Activated B cell treated with CpG ODN at 0.5 μM for 24 hours (primary cell): ENCODE results near the gene DACH2. TPM values are rescaled to one million over a fixed set of nuclear protein-coding genes. Genes with fewer than 3 reads are reported as not detected.

Source experiments
- ATAC-seq: fragments of 200-7000 bp; cut with Tn5 transposase; one replicate; pipeline ENCODE4 v1.10.0; 2021; ENCODE audit warnings: low read depth, mild to moderate bottlenecking, moderate library complexity
- CTCF ChIA-PET: fragments of 350-600 bp; sonication (Branson Sonifier 250); formaldehyde crosslinking; loops from one replicate; lab custom pipeline; 2021; ENCODE audit warnings: antibody characterized with exemption; lab: Charles Lee
- POLR2A ChIA-PET: fragments of 350-600 bp; sonication (Branson Sonifier 250); formaldehyde crosslinking; loops from one replicate; lab custom pipeline; 2021; ENCODE audit warnings: antibody characterized with exemption; lab: Charles Lee
- DNase-seq: peaks from one replicate; pipeline ENCODE4 v3.0.0; 2022
- H3K27ac Mint-ChIP-seq: one replicate; pipeline ENCODE4 v1.8.0; 2020; ENCODE audit warnings: mixed read lengths
- H3K27me3 Mint-ChIP-seq: one replicate; pipeline ENCODE4 v1.8.0; 2021; ENCODE audit warnings: mixed read lengths
- H3K36me3 Mint-ChIP-seq: one replicate; pipeline ENCODE4 v1.8.0; 2021; ENCODE audit warnings: low read depth, mixed read lengths
- H3K4me1 Mint-ChIP-seq: one replicate; pipeline ENCODE4 v1.8.0; 2021; ENCODE audit warnings: mixed read lengths
- H3K4me3 Mint-ChIP-seq: one replicate; pipeline ENCODE4 v1.8.0; 2020; ENCODE audit warnings: mild to moderate bottlenecking, mixed read lengths
- H3K9me3 Mint-ChIP-seq: one replicate; pipeline ENCODE4 v1.8.0; 2020; ENCODE audit warnings: mixed read lengths
- intact Hi-C: fragments of 100-400 bp; cut with micrococcal nuclease; formaldehyde crosslinking; loops from one replicate; pipeline ENCODE4 v1.15.1; 2024
- total RNA-seq: library from RNA; stranded (reverse); gene quantifications from 2 replicates; pipeline ENCODE4 v1.2.3, GENCODE V29; 2022
- TF ChIP-seq, protein P1 (sequence below): fragments of 200-600 bp; IDR thresholded peaks from one replicate; pipeline ENCODE4 v1.8.0; 2022; ENCODE audit warnings: antibody characterized with exemption, mild to moderate bottlenecking

Gene DACH2
- total RNA-seq, 1 donor from 2014 or later: not detected

DNA sequence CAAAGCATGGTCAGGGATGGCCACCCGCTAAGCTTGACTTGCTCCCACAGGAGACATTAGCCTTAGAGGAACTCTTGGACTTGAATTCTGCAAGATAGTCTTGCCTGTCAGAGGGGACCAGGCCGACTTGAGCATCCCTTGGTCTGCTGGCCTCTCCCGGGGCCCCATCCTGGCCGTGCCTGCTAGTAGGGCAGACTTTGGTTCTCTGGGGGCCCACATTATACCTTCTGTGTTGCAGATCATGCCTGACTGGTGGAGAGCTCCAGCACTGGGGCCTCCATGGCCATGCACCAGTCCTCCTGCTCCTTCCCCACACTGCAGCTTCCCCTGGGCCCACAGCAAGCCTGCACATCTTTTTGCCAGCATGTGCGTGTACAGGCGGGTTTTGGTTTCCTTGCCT lies 46.5 kb downstream of the DACH2 start:
- TF ChIP-seq, protein P1, sequence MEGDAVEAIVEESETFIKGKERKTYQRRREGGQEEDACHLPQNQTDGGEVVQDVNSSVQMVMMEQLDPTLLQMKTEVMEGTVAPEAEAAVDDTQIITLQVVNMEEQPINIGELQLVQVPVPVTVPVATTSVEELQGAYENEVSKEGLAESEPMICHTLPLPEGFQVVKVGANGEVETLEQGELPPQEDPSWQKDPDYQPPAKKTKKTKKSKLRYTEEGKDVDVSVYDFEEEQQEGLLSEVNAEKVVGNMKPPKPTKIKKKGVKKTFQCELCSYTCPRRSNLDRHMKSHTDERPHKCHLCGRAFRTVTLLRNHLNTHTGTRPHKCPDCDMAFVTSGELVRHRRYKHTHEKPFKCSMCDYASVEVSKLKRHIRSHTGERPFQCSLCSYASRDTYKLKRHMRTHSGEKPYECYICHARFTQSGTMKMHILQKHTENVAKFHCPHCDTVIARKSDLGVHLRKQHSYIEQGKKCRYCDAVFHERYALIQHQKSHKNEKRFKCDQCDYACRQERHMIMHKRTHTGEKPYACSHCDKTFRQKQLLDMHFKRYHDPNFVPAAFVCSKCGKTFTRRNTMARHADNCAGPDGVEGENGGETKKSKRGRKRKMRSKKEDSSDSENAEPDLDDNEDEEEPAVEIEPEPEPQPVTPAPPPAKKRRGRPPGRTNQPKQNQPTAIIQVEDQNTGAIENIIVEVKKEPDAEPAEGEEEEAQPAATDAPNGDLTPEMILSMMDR: no peak
- H3K4me3 Mint-ChIP-seq: no peak overlapping the region

DNA sequence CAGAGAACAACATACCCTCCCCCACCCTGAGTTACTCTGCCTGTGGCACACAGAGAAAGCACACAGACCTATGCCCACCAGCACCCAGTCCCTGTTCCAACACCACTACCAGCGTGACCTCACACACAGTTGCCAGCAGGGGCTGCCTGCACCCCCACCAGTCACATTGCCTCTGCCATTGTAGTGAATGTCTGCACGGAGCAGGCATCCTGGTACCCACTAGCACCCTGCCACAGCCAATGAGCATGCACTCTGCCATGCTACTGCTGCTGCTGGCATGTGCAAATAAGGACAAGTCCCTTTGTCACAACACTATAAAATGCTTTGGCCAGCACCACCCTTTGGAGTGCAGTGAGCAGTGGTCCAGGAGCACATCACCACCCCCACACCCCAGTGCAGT lies 47.1 kb downstream of the DACH2 start:
- H3K27ac Mint-ChIP-seq: no peak overlapping the region
- H3K4me3 Mint-ChIP-seq: no peak overlapping the region
- H3K27me3 Mint-ChIP-seq: no peaks in the 10 kb centered on the region
- CTCF ChIA-PET: no interaction called here
- TF ChIP-seq, protein P1: no peak
- intact Hi-C loops: no loop called here
- H3K4me1 Mint-ChIP-seq: no peaks in the 10 kb centered on the region
- no peaks in the 10 kb centered on the region for H3K36me3 Mint-ChIP-seq
- no peak for ATAC-seq
- H3K9me3 Mint-ChIP-seq: no peaks in the 10 kb centered on the region
- DNase-seq: no peak
- POLR2A ChIA-PET: no interaction called here

More for the DNA sequence above, 46.5 kb downstream of the DACH2 start:
- Mint-ChIP-seq H3K4me1 (no peaks in the 10 kb centered on the region), H3K36me3 (no peaks in the 10 kb centered on the region), H3K9me3 (no peaks in the 10 kb centered on the region), H3K27me3 (no peaks in the 10 kb centered on the region), H3K27ac (no peak overlapping the region)
- ChIA-PET CTCF (no interaction called here), POLR2A (no interaction called here)
- ATAC-seq: no peak
- DNase-seq: no peak
- intact Hi-C loops: no loop called here

DNA sequence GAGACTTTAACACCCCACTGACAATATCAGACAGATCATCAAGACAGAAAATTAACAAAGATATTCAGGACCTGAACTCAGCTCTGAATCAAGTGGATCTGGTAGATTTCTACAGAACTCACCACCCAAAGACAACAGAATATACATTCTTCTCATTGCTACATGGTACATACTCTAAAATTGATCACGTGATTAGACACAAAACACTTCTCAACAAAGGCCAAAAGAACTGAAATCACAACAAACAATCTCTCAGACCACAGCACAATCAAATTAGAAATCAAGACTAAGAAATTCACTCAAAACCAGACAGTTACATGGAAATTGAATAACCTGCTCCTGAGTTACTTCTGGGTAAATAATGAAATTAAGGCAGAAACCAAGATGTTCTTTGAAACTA lies 49.6 kb downstream of the DACH2 start:
- no peaks in the 10 kb centered on the region for H3K27me3 Mint-ChIP-seq
- intact Hi-C loops: no loop called here

DNA sequence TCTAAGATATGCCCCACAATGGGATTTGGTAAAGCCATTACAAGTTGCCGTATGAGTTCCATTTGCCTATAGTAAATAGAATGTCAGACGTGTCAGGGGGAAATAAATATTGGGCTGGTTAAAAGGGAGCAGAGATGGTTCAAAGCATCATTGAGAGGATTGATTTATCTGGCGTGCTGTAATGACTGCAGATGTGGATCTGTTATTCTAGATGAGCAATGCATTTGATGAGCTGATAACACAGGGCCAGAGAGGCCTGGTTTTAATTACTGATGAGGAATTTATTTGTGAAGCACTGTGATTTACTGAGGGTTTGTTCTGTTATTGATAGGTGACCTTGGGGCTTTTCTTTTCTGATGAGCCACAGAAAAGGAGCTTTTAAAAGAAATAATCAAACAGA lies 62.5 kb downstream of the DACH2 start:
- H3K4me1 Mint-ChIP-seq: no peaks in the 10 kb centered on the region
- no peak overlapping the region for H3K27ac Mint-ChIP-seq
- DNase-seq: no peak
- ChIA-PET POLR2A (no interaction called here), CTCF (no interaction called here)
- H3K36me3 Mint-ChIP-seq: no peaks in the 10 kb centered on the region
- no peaks in the 10 kb centered on the region for H3K27me3 Mint-ChIP-seq
- intact Hi-C loops: no loop called here
- TF ChIP-seq, protein P1: no peak
- ATAC-seq: no peak
- H3K4me3 Mint-ChIP-seq: no peak overlapping the region
- H3K9me3 Mint-ChIP-seq: no peaks in the 10 kb centered on the region

More for the DNA sequence above, 49.6 kb downstream of the DACH2 start:
- no peak overlapping the region for H3K4me3 Mint-ChIP-seq
- ATAC-seq (no peak), DNase-seq (no peak)
- no peaks in the 10 kb centered on the region for H3K9me3 Mint-ChIP-seq
- ChIA-PET POLR2A (no interaction called here), CTCF (no interaction called here)
- H3K4me1 Mint-ChIP-seq: no peaks in the 10 kb centered on the region
- H3K36me3 Mint-ChIP-seq: no peaks in the 10 kb centered on the region
- TF ChIP-seq, protein P1: no peak
- H3K27ac Mint-ChIP-seq: no peak overlapping the region

DNA sequence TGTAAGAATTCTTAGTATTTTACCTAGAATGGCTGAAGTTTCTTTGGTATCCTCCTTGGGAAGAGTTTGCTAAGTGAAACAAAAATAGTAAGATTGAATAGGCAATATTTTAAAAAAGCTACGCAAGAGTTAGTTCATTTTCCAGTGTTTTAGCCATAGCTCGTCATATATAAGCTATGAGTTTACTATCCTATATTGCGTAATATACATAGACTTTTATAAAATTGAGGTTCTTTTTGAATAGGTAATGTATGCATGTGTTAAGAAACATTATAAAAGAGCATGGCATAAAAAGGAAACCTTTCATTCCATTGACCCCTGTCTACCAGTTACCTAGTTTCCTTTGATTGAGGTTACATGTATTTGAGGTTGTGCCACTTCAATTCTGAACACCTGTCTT lies 67.0 kb downstream of the DACH2 start:
- TF ChIP-seq, protein P1: no peak
- Mint-ChIP-seq H3K27ac (no peak overlapping the region), H3K27me3 (no peaks in the 10 kb centered on the region), H3K9me3 (no peaks in the 10 kb centered on the region), H3K4me3 (no peak overlapping the region), H3K4me1 (no peaks in the 10 kb centered on the region), H3K36me3 (no peaks in the 10 kb centered on the region)
- ChIA-PET CTCF (no interaction called here), POLR2A (no interaction called here)
- ATAC-seq (no peak), DNase-seq (no peak)
- intact Hi-C loops: no loop called here
